Measurements from ENCODE around the gene CRCP.

CRCP gene

GRCh38 chr7:66193146-66193725 is 78.6 kb downstream of the CRCP start:
- DNase-seq = no peak

GRCh38 chr7:66198469-66198868 is 83.8 kb downstream of the CRCP start:
- no peak for DNase-seq

GRCh38 chr7:66198956-66199355 is 84.3 kb downstream of the CRCP start:
- no peak for DNase-seq

GRCh38 chr7:66202441-66202840 is 87.8 kb downstream of the CRCP start:
- DNase-seq = no peak
